Psoas muscle (tissue), 8 donors: Measurements from ENCODE around the gene SETD3. TPM values are rescaled to one million over a fixed set of nuclear protein-coding genes. Genes with fewer than 3 reads are reported as not detected.

Experiments used
- ATAC-seq, 4 donors: fragments of 200-7000 bp; cut with Tn5 transposase; one replicate each; pipeline ENCODE4 v1.9.1; 2020; ENCODE audit warnings: moderate library complexity in 3 of 4, mild to moderate bottlenecking in 2 of 4
- DNase-seq, 2 donors: peaks; one replicate each; pipeline ENCODE4 v3.0.0-alpha.2; 2020
- H3K27ac ChIP-seq: fragments of 200-600 bp; one replicate; pipeline ENCODE4 v1.8.0; 2022
- H3K27me3 ChIP-seq, 3 donors: fragments of 200-600 bp in 1 of 3; one replicate each; pipeline versions ENCODE4 v1.6.1 to v1.8.0; 2013 to 2022; ENCODE audit warnings: low read length in 2 of 3, mild to moderate bottlenecking in 2 of 3, moderate library complexity in 1 of 3; ENCODE audit not compliant: insufficient read depth in 3 of 3
- H3K36me3 ChIP-seq, 2 donors: fragments of 200-600 bp in 1 of 2; one replicate each; pipeline versions ENCODE4 v1.6.1 to v1.8.0; 2013 to 2022; ENCODE audit warnings: low read depth in 1 of 2, mild to moderate bottlenecking in 1 of 2, moderate library complexity in 1 of 2; ENCODE audit not compliant: insufficient read depth in 1 of 2
- H3K4me1 ChIP-seq: fragments of 200-600 bp; one replicate; pipeline ENCODE4 v1.8.0; 2022
- H3K4me3 ChIP-seq: fragments of 200-600 bp; one replicate; pipeline ENCODE4 v1.8.0; 2022; ENCODE audit warnings: mild to moderate bottlenecking
- H3K9me3 ChIP-seq: fragments of 200-600 bp; one replicate; pipeline ENCODE4 v1.8.0; 2022
- WGBS, 3 donors: extraction: QIAGEN DNeasy Blood & Tissue Kit; methylation state at CpG; one replicate each; pipeline versions ENCODE4 v1.1.6 to v1.1.7; 2013; 5-methylcytosine and 5-hydroxymethylcytosine counted together
- intact Hi-C, 2 donors: fragments of 100-400 bp; cut with DNase I; formaldehyde crosslinking; loops; one replicate each; pipeline versions ENCODE4 v1.11.0 to v1.14.2; 2022
- polyA plus RNA-seq, 3 donors: library from polyadenylated mRNA; stranded (reverse); fragments of 200-250 nt; gene quantifications; one replicate each; pipeline ENCODE4 v1.2.3, GENCODE V29; 2013
- total RNA-seq, 4 donors: library from RNA; stranded (reverse); fragmentation: NEBNext Ultra II Directional in 2 of 4; extraction: Animal tissue kit (Norgen Biotek cat#: 25700) in 2 of 4; gene quantifications; one replicate each; pipeline versions ENCODE4 v1.2.1 to v1.2.4, GENCODE V29; 2021 to 2023
- TF ChIP-seq, protein P1 (sequence below): fragments of 200-600 bp; IDR thresholded peaks from one replicate; pipeline ENCODE4 v1.8.0; 2022; ENCODE audit warnings: antibody characterized with exemption
- donor health status: healthy with polysubstance abuse.
- donor health status: DM: no; HTN: no; CAD: no; lungs with moderate emphysema.
- donor health status: Bipolar disorder and iron deficiency.
- donor health status: healthy.
- donor health status: DM: yes; HTN: yes; CAD: no.
- donor health status: DM: no; HTN: no; CAD: no.
- donor health status: DM: no; HTN: no; CAD: no.
- donor health status: DM: yes; HTN: yes; CAD: no.

SETD3 gene
- total and polyA plus RNA-seq, 7 donors = 84.0 to 177 (median 123) TPM

DNA sequence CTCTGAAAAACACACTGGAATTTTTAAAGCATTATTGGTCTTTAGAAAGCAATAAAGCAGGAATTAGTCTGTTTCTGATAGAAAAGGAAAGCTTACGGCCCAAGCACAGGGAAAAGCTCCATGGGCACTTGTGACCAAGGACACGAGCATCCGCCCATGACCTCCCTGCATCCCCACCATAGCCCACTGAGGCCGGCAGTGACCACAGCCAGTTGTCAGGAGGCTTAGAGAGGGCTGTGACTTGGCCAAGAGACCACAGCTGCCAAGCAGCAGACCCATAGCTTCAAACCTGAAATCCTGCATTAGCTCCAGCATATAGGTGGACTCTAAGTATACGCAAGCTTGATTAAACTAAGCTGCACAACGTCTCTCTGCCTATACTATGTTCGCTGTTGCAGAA is 8.9 kb downstream of the SETD3 start:
- TF ChIP-seq, protein P1, sequence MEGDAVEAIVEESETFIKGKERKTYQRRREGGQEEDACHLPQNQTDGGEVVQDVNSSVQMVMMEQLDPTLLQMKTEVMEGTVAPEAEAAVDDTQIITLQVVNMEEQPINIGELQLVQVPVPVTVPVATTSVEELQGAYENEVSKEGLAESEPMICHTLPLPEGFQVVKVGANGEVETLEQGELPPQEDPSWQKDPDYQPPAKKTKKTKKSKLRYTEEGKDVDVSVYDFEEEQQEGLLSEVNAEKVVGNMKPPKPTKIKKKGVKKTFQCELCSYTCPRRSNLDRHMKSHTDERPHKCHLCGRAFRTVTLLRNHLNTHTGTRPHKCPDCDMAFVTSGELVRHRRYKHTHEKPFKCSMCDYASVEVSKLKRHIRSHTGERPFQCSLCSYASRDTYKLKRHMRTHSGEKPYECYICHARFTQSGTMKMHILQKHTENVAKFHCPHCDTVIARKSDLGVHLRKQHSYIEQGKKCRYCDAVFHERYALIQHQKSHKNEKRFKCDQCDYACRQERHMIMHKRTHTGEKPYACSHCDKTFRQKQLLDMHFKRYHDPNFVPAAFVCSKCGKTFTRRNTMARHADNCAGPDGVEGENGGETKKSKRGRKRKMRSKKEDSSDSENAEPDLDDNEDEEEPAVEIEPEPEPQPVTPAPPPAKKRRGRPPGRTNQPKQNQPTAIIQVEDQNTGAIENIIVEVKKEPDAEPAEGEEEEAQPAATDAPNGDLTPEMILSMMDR = no peak
- H3K4me3 ChIP-seq = no peak overlapping the region
- H3K4me1 ChIP-seq = peaks cover 86% of the 10 kb centered on the region
- H3K27ac ChIP-seq = no peak overlapping the region
- intact Hi-C loops = no loop called here
- ATAC-seq = no peak
- no peaks in the 10 kb centered on the region for H3K9me3 ChIP-seq
- WGBS, 3 donors = 77 to 81% (median 77%) methylated on average over 7 of the region's 7 CpGs
- H3K27me3 ChIP-seq = no peaks in the 10 kb centered on the region
- no peaks in the 10 kb centered on the region for H3K36me3 ChIP-seq
- no peak for DNase-seq

DNA sequence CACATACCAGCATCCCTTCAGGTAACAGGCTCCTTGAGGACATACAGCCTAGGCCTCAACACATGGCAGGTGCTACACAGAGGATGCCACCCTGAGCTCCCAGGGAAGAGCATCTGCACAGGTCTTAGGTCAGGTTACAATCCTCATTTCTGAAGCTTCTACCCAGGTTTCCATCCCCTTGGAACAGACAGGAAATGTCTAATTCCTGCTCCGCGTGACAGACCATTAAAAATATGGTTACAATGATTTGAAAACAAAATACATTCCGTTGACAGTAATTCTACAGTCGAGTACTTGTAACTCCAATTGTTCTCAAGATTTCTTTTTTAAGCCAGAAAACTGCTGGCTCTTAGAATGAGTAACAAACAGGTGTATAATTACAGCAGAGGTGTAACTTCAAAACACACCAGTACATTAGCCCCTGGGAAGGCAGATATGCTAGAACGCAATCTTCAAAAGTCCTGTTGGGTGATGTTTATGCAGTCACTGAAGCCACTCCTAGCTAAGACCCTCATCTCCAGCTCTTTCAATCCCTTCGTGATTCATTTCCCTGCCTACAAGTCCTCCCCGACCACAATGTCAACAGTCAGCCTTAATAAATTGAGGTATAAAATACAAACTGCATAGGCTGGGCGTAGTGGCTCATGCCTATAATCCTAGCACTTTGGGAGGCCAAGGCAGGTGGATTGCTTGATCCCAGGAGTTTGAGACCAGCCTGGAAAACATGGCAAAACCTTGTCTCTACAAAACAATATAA is 11.6 kb downstream of the SETD3 start:
- DNase-seq (no peak), ATAC-seq (no peak)
- peaks cover 0 to 16% of the 10 kb centered on the region in 2 donors for H3K36me3 ChIP-seq
- no peak overlapping the region for H3K27ac ChIP-seq
- intact Hi-C loops = no loop called here
- no peaks in the 10 kb centered on the region for H3K27me3 ChIP-seq
- peaks cover 68% of the 10 kb centered on the region for H3K4me1 ChIP-seq
- 69 to 73% (median 71%) methylated on average over 8 of the region's 8 CpGs for WGBS, 3 donors
- H3K9me3 ChIP-seq = no peaks in the 10 kb centered on the region
- TF ChIP-seq, protein P1 = no peak
- no peak overlapping the region for H3K4me3 ChIP-seq

DNA sequence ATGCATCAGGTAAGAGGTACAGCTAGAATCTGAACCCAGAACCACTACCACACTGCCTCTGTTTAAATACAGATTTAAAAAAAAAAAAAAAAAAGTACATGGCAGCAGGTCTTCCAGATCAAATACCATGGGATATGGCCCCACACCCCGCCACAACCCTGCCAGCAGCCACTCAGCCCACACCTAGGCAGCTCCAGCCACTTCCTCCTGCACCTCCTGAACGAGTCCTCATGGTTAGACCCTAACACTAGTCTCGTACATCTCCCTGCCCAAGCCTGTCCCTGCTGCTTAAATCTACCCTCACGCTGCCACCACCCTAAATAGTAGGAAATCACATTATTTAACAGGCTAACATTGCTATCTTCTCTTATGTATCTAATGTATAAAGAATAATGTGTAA is 12.6 kb downstream of the SETD3 start:
- H3K4me1 ChIP-seq = peaks cover 68% of the 10 kb centered on the region
- ATAC-seq = peak in 1 of 4 donors; percentile 18

DNA sequence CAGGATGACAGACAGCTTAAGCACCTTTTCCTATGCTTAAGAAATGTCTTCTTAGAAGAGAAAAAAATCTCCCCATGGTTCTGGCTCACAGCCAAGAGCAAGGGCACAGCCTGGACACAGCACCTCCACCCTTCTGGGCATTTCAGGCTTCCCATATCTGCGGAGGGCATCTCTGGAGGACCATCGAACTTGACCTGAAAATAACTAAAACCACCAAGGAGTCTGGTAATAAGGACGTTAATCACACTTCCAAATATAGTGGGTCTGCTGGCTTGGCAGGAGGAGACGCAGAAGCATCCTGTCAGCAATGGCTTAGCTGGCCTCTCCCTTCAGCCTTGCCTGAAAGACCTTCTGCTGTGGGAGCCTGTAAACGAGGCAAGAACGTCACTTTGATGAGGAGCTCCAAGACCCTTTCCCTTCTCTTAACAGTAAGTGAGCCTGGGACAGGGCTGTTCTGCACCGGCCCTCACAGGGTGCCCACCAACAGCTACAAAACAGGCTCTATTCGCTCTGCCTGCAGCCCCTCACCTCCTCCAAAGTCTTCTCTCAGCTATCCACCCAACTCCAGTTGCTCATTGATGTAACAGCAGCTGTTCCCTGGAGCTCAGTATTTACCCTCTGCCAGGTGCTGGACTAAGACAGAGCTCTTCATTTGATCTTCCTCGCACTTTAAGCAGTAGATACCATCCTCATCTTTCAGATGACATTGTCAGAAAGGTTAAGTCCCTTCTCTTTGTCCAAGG is 13.2 kb downstream of the SETD3 start:
- DNase-seq (no peak), ATAC-seq (peak; percentile 69 to 83 (median 74))
- H3K27ac ChIP-seq = peak overlapping the region; percentile 69
- WGBS, 3 donors = 32 to 36% (median 35%) methylated on average over 9 of the region's 9 CpGs
- H3K36me3 ChIP-seq = peaks cover 0 to 28% of the 10 kb centered on the region in 2 donors
- no peaks in the 10 kb centered on the region for H3K27me3 ChIP-seq
- H3K4me3 ChIP-seq = no peak overlapping the region
- TF ChIP-seq, protein P1 = no peak
- H3K9me3 ChIP-seq = no peaks in the 10 kb centered on the region
- peaks cover 62% of the 10 kb centered on the region for H3K4me1 ChIP-seq
- intact Hi-C loops = no loop called here

More for the DNA sequence above, 12.6 kb downstream of the SETD3 start:
- peaks cover 0 to 22% of the 10 kb centered on the region in 2 donors for H3K36me3 ChIP-seq
- TF ChIP-seq, protein P1 = no peak
- no peaks in the 10 kb centered on the region for H3K9me3 ChIP-seq
- no peaks in the 10 kb centered on the region for H3K27me3 ChIP-seq
- DNase-seq = no peak
- WGBS, 3 donors = 65 to 76% (median 66%) methylated on average over 4 of the region's 4 CpGs
- peak overlapping the region; percentile 69 for H3K27ac ChIP-seq
- H3K4me3 ChIP-seq = no peak overlapping the region
- intact Hi-C loops = no loop called here
